Putamen (tissue), 1 donor: Measurements from ENCODE around the gene CORO7.
A peak's percentile ranks its signal among the peaks of the same experiment; 100 is the strongest.
"Not testable (repeated sequence)": the region's sequence is repeated elsewhere in the genome, so short reads cannot be mapped to it uniquely, and the experiment has no call there.

Experiments
- DNase-seq: peaks from one replicate; pipeline ENCODE4 v3.0.0-alpha.2; 2016; ENCODE audit warnings: low spot score

CORO7 gene

GRCh38 chr16:4336701-4337539 lies 79.5 kb downstream of the CORO7 start:
- no peak for DNase-seq

GRCh38 chr16:4334724-4335495 lies 81.5 kb downstream of the CORO7 start:
- no peak for DNase-seq

DNA sequence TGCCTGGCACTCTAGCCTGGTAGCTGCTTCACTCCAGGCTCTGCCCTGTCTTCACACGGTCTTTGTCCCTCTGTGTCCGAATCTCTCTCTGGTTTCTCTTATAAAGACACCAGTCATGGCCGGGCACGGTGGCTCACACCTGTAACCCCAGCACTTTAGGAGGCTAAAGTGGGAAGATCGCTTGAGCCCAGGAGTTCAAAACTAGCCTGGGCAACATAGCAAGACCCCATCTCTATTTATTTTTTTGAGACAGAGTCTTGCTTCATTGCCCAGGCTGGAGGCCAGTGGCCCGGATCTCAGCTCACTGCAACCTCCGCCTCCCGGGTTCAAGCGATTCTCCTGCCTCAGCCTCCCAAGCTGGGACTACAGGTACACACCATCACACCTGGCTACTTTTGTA lies 82.7 kb downstream of the CORO7 start:
- not testable (repeated sequence) for DNase-seq

DNA sequence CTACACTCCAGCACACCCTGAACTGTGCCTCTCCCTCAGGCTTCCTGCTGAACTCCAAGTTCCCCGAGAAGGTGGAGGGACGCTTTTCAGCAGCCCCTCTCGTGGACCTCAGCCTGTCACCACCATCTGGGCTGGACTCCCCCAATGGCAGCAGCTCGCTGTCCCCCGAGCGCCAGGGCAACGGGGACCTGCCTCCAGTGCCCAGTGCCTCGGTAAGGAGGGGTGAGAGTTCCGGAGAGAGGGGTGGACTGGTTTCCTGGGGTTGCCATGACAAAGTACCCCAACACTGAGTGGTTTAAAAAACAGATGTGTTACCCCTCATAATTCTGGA lies 83.1 kb downstream of the CORO7 start:
- DNase-seq: no peak

DNA sequence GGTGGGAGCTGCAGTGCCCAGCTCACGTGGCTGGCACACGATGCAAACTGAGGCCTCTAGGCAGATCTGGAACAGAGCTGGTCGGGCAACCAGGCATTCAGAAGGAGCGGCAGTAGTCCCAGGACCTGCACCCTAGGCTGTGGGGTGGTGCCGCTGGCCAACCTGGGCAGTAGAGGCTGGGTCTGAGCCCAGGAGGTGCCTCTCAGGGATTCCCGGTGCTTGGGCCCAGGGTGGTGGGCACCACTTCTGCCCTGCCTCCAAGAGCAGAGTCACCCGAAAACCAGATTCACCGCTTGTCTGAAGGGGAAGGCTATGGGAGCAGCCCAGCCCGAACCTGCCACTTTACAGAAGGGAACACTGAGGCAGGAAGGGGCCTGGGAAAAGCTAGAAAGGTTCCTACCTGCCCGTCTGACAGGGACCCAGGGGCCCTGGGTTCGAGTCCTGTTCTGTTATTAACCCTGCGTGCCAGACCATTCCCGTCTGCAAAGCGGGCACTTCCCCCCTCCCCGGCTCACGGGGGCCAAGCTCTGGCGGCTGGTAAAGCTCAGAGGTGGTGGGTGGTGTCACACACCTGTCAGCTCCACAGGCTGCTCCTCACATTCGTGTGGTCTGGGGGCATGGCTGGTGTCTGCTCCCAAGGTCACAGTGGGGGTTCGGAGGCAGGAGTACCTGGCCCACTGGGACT lies 83.6 kb downstream of the CORO7 start:
- no peak for DNase-seq

DNA sequence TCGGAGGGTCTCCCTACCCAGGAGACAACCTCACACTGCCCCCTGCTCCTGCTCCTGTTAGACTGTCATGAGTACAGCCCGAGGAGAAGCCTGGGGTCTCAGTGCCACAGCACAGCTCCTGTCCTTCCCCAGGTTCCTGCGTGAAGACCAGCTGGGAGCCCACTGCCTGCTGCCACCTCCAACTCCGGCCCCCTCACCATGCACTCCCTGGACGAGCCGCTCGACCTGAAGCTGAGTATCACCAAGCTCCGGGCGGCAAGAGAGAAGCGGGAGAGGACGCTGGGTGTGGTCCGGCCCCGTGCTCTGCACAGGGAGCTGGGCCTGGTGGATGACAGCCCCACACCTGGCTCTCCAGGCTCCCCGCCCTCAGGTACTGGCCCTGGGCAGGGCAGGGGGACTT lies 84.3 kb downstream of the CORO7 start:
- no peak for DNase-seq

GRCh38 chr16:4330277-4330874 lies 86.0 kb downstream of the CORO7 start:
- no peak for DNase-seq

DNA sequence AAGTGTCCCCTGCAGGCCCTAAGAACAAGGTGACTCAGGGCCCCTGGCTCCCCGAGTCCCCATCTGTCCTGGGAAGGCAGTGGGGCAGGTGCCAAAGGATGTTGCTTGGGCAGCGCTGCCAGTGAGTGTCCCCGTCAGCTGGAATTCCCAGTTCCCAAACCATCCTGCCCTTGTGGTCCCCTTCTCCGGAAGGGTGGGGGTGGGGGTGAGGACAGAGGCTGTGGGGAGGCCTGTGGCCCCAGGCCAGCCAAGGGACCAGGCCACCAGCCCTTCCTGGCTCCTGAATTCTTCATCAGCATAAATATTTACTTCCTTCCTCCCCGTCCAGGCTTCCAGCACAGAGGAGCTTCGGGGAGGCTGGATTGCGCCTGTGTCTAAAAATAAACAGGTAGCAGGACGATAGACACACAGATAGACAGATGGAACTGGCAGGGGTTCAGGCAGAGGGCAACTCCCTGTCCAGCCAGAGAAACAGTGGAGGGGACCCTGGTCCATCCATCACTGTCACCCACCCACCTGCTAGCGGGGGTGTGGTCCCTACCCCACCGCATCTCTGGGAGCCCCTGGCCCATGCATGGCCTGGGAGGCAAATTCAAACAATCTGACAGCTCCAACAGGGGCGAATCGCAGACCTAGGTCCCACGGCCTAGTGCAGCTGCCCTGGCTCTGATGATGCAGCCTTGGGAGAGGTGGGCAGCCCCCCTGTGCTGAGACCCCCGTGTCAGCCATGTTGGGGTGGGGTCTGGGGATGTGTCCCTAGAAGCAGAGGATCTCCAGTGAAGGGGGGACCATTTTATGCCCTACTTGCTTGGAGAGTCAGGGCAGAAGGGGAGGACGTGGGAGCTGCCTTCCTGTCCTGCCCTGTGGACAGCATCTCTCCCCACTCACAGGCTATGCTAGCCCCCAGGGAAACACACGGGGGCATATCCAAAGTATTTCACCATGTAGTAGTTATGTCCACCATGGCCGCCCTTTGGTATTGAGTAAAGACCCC lies 87.3 kb downstream of the CORO7 start:
- DNase-seq: no peak

DNA sequence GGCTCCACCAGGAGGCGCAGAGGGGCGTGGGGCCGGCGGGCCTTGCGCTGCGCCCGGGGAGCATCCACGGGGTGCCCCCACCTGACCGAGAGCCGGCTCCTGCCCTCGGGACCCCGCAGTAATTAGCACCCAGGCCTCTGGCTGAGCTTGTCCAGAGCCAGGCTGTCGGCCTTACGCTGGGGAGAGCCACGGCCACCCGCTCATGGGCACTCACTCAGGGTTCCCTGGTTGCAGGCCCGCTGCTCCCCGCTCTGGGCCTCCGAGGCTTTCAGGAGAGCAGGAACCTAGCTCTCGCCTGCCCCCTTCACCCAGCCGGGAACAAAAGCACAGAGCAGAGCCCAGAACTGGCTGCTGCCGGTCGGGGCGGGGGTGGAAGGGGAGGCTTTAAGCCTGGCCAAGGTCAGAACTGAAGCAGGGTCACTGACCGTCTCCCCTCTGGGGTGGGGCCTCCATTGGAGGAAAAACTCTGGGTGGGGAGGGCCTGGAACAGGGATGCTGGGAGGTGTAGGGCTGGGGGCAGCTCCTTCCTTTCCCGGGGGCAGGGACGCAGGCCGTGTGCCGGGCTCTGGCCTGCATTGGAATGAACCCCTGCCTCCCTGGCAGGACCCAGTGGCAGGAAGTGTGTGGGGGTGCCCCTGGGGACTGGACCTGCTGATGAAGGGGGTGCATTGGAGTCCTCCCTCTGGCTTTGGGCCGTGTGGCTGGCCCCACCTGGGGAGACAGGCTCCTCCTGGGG lies 88.2 kb downstream of the CORO7 start:
- DNase-seq: peak; percentile 65

DNA sequence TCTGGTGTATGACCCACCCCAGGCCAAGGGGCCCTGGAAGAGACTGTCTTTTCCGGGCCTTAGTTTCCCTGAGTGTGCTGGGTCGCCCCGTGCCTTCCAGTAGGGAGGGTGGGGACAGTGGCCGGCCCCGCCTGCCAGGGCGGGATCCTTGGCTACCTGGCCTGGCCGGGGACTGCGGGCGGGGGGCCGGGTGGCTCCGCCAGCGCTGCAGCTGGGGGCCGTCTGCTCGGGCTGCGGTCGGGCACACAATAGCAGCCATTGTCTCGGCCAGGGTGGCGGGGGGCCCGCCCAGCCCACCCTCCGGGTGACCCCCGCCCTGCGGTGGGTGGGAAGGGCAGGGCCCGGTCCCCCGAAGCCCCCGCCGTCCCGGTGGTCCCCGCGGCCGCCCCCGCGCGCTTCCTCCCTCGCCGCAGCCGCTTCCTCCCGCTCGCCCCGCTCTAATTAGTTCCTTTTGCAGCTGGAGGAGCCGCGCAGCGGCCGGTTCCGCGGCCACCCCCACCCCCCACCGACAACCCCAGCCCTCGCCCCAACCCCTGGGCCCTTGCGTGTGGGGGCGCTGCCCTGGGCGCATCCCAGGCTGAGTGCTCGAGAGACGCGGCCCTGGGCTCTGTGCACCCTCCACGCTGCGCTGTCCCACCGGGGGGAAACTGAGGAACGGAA lies 88.9 kb downstream of the CORO7 start:
- no peak for DNase-seq

DNA sequence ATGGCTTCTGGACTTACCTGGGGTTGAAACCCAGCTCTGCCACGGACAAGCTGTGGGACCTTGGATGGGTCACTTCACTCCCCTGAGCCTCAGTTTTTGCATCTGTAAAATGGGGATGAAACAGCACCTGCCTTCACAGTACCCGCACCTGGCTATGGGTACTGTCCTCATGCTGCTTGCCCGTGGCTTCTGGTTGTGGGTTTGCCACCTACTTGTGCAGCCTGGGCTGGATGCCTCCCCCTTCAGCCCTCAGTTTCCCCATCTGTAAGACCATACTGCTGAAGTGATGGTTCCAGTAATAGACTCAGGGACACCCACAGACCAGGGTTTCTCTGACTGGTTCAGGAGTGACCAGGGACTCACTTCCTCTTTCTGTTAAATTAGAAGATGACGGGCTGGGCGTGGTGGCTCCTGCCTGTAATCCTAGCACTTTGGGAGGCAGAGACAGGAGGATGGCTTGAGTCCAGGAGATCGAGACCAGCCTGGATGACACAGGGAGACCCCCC lies 91.1 kb downstream of the CORO7 start:
- DNase-seq: no peak

- no peak for DNase-seq
Observed at GRCh38 chr16:4324492-4325252, 91.7 kb downstream of the CORO7 start.

GRCh38 chr16:4323845-4324488 lies 92.4 kb downstream of the CORO7 start:
- no peak for DNase-seq

- DNase-seq: no peak
Observed at GRCh38 chr16:4323071-4323844, 93.1 kb downstream of the CORO7 start.

DNA sequence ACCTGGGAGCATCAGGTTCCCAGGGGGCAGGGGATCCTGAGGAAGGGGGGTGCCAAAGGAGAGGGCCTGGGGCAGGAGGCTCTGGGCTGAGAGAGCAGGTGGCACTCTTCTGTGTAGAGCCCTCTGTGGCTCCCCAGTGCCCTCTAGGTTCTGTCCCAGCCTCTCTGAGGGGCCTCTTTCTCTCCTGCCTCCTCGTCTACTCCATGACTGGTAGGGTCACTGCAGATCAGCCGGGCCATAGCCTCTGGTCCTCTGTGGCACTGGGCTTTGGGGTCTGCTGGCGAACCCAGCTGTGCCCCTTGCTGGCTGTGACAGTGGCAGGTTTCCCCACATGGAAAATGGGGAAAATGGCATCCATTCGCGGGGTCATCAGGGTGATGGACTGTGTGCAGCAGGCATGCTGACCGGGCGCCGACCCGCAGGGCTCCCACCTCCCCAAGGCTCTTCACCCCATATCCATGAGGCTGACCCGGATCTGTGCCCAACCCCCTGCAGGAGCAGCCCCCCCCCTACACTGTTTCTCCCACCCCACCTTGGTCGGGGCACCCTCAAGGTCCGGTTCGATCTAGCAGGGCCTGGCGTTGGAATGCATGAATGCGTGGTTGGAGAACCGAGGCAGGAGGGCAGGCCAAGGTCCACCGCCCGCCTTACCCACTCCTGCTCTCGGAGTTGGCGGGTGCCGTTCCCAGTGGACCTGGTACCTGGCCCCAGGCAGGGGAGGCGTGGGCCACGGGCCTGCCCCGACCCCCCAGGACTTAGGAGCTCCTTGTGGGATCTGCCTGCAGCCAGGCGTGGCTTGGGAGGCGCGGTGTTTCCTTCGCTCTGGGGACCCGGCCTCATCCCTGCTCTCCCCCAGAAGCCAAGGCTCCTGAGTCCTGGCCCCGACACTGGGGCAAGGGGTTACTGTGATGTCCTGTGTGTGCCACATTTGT lies 94.0 kb downstream of the CORO7 start:
- DNase-seq: no peak

GRCh38 chr16:4321286-4322120 lies 94.9 kb downstream of the CORO7 start:
- DNase-seq: no peak
